HepG2 (cell line): ENCODE measurements around the gene NECAB2. TPM values are rescaled to one million over a fixed set of nuclear protein-coding genes. Genes with fewer than 3 reads are reported as not detected.

Experiments
- BORCS8-MEF2B ChIP-seq: sonication (generic); formaldehyde crosslinking; IDR thresholded peaks from 2 replicates; pipeline ENCODE4 v1.8.0; 2022; ENCODE audit warnings: mild to moderate bottlenecking, missing genetic modification reagents
- BRCA1 ChIP-seq: sonication (generic); formaldehyde crosslinking; IDR thresholded peaks from 2 replicates; pipeline ENCODE4 v1.4.0; 2020; ENCODE audit warnings: missing genetic modification reagents
- CHD2 ChIP-seq: IDR thresholded peaks from 2 replicates; pipeline ENCODE4 v1.6.1; 2011; ENCODE audit warnings: low read depth, low read length, improper control_type of control experiment
- DNMT1 ChIP-seq: sonication (generic); formaldehyde crosslinking; IDR thresholded peaks from 2 replicates; pipeline ENCODE4 v1.5.1; 2020; ENCODE audit warnings: mild to moderate bottlenecking, missing genetic modification reagents
- ETV6 ChIP-seq: sonication (generic); formaldehyde crosslinking; conservative IDR thresholded peaks from 2 replicates; pipeline ENCODE4 v1.4.0; 2020; ENCODE audit warnings: missing genetic modification reagents
- GTF3A ChIP-seq: sonication (generic); formaldehyde crosslinking; conservative IDR thresholded peaks from 2 replicates; pipeline ENCODE4 v1.4.0; 2020; ENCODE audit warnings: mild to moderate bottlenecking, missing genetic modification reagents
- NAIF1 ChIP-seq: sonication (generic); formaldehyde crosslinking; IDR thresholded peaks from 2 replicates; pipeline ENCODE4 v1.5.0; 2020; ENCODE audit warnings: mild to moderate bottlenecking, missing genetic modification reagents, borderline replicate concordance
- NCOA1 ChIP-seq: sonication (generic); formaldehyde crosslinking; IDR thresholded peaks from 2 replicates; pipeline ENCODE4 v1.9.0; 2021; ENCODE audit warnings: missing genetic modification reagents
- ONECUT2 ChIP-seq: sonication (generic); formaldehyde crosslinking; IDR thresholded peaks from 2 replicates; pipeline ENCODE4 v1.4.0; 2020; ENCODE audit warnings: missing genetic modification reagents
- SOX5 ChIP-seq: IDR thresholded peaks from 2 replicates; pipeline ENCODE4 v1.6.1; 2016; ENCODE audit warnings: borderline replicate concordance
- ZFP36 ChIP-seq: fragments of 150-350 bp; IDR thresholded peaks from 2 replicates; pipeline ENCODE4 v1.6.1; 2018; ENCODE audit warnings: borderline replicate concordance, low read length, low read depth; ENCODE audit not compliant: partially characterized antibody
- ZNF230 ChIP-seq: sonication (generic); formaldehyde crosslinking; IDR thresholded peaks from 2 replicates; pipeline ENCODE4 v1.4.0; 2020; ENCODE audit warnings: mild to moderate bottlenecking, missing genetic modification reagents
- polyA plus RNA-seq, 8 experiments: library from polyadenylated mRNA; depleted of rRNA in 3 of 8; stranded (reverse) in 7 of 8; unstranded in 1 of 8; fragments of >200 nt; fragmentation: Illumina TruSeq in 4 of 8; extraction: Trizol in 4 of 8; gene quantifications; 2 replicates each; pipeline versions ENCODE4 v1.2.1 to v1.2.3, GENCODE V29; 2011 to 2016; ENCODE audit warnings: low read depth in 4 of 8, missing spikeins in 1 of 8, mixed read lengths in 1 of 8; ENCODE audit not compliant: insufficient read depth in 1 of 8
- total RNA-seq, 5 experiments: library from RNA; depleted of rRNA; stranded (reverse); fragments of >200 nt; fragmentation: Illumina TruSeq; extraction: Trizol; gene quantifications; 2 replicates each; pipeline ENCODE4 v1.2.3, GENCODE V29; 2016; ENCODE audit warnings: low read depth in 1 of 5
- TF ChIP-seq, protein P1 (sequence below): sonication (generic); formaldehyde crosslinking; conservative IDR thresholded peaks from 2 replicates; pipeline ENCODE4 v1.4.0; 2020; ENCODE audit warnings: missing genetic modification reagents
- TF ChIP-seq, protein P2 (sequence below): sonication (generic); formaldehyde crosslinking; IDR thresholded peaks from 2 replicates; pipeline ENCODE4 v1.5.1; 2020; ENCODE audit warnings: mild to moderate bottlenecking, missing genetic modification reagents, moderate library complexity
- TF ChIP-seq, protein P3 (sequence below): sonication (generic); formaldehyde crosslinking; IDR thresholded peaks from 2 replicates; pipeline ENCODE4 v1.4.0; 2020; ENCODE audit warnings: mild to moderate bottlenecking, missing genetic modification reagents
- TF ChIP-seq, protein P4 (sequence below): sonication (generic); formaldehyde crosslinking; IDR thresholded peaks from 2 replicates; pipeline ENCODE4 v1.9.0; 2021; ENCODE audit warnings: missing genetic modification reagents, borderline replicate concordance
- TF ChIP-seq, protein P5 (sequence below): IDR thresholded peaks from 2 replicates; pipeline ENCODE4 v1.6.1; 2016; ENCODE audit warnings: low read depth, control low read depth
- TF ChIP-seq, protein P6 (sequence below): sonication (generic); formaldehyde crosslinking; IDR thresholded peaks from 2 replicates; pipeline ENCODE4 v1.4.0; 2020; ENCODE audit warnings: mild to moderate bottlenecking, low read depth, missing genetic modification reagents

The NECAB2 gene
- total and polyA plus RNA-seq, 2 of the 13 experiments (the other 11 are each of a cell fraction or from before 2014, with no cell fraction given): 0.21 to 0.49 TPM

DNA sequence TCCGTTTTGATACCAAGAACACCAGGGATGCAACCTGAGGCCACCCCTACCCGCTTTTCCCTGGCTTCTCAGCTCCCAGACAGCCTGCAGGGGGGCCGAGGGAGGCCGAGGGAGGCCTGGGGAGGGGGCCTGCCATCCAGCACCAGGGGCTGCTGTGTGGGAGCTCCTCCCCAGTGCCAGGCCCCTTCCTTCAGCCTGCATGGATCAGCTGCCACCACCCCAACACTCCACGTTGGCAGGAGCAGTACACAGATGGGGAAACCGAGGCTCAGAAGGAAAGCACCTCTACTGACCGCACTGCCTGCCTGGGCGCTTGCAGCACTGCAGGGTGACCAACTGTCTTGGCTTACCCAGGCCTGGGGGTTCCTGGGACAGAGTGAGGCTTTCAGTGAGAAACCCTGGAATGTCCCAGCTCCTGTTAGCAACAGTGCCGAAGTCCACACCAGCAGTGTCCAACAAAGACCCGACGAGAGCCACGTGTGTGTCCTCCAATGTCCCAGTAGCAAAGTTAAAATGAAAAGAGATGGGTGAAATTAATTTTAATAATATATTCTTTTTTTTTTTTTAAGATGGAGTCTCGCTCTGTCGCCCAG is 20.3 kb upstream of the NECAB2 start (continued):
- TF ChIP-seq, protein P1, sequence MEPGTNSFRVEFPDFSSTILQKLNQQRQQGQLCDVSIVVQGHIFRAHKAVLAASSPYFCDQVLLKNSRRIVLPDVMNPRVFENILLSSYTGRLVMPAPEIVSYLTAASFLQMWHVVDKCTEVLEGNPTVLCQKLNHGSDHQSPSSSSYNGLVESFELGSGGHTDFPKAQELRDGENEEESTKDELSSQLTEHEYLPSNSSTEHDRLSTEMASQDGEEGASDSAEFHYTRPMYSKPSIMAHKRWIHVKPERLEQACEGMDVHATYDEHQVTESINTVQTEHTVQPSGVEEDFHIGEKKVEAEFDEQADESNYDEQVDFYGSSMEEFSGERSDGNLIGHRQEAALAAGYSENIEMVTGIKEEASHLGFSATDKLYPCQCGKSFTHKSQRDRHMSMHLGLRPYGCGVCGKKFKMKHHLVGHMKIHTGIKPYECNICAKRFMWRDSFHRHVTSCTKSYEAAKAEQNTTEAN (CRISPR knock-in tag): peak; percentile 36; the same call in 1 of the 2 replicates
- no peak for TF ChIP-seq CHD2
- TF ChIP-seq ETV6 (CRISPR knock-in tag): no peak
- TF ChIP-seq BORCS8-MEF2B (CRISPR knock-in tag): no peak
- TF ChIP-seq, protein P2, sequence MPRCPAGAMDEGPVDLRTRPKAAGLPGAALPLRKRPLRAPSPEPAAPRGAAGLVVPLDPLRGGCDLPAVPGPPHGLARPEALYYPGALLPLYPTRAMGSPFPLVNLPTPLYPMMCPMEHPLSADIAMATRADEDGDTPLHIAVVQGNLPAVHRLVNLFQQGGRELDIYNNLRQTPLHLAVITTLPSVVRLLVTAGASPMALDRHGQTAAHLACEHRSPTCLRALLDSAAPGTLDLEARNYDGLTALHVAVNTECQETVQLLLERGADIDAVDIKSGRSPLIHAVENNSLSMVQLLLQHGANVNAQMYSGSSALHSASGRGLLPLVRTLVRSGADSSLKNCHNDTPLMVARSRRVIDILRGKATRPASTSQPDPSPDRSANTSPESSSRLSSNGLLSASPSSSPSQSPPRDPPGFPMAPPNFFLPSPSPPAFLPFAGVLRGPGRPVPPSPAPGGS (CRISPR knock-in tag): no peak
- no peak for TF ChIP-seq ZNF230 (CRISPR knock-in tag)
- no peak for TF ChIP-seq BRCA1 (CRISPR knock-in tag)
- no peak for TF ChIP-seq ONECUT2 (CRISPR knock-in tag)
- no peak for TF ChIP-seq DNMT1 (CRISPR knock-in tag)
- TF ChIP-seq, protein P3, sequence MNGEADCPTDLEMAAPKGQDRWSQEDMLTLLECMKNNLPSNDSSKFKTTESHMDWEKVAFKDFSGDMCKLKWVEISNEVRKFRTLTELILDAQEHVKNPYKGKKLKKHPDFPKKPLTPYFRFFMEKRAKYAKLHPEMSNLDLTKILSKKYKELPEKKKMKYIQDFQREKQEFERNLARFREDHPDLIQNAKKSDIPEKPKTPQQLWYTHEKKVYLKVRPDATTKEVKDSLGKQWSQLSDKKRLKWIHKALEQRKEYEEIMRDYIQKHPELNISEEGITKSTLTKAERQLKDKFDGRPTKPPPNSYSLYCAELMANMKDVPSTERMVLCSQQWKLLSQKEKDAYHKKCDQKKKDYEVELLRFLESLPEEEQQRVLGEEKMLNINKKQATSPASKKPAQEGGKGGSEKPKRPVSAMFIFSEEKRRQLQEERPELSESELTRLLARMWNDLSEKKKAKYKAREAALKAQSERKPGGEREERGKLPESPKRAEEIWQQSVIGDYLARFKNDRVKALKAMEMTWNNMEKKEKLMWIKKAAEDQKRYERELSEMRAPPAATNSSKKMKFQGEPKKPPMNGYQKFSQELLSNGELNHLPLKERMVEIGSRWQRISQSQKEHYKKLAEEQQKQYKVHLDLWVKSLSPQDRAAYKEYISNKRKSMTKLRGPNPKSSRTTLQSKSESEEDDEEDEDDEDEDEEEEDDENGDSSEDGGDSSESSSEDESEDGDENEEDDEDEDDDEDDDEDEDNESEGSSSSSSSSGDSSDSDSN (CRISPR knock-in tag): 0 out of 2 replicates have a peak, but pooled peaks have one; percentile 8
- TF ChIP-seq NCOA1 (CRISPR knock-in tag): no peak
- TF ChIP-seq, protein P4, sequence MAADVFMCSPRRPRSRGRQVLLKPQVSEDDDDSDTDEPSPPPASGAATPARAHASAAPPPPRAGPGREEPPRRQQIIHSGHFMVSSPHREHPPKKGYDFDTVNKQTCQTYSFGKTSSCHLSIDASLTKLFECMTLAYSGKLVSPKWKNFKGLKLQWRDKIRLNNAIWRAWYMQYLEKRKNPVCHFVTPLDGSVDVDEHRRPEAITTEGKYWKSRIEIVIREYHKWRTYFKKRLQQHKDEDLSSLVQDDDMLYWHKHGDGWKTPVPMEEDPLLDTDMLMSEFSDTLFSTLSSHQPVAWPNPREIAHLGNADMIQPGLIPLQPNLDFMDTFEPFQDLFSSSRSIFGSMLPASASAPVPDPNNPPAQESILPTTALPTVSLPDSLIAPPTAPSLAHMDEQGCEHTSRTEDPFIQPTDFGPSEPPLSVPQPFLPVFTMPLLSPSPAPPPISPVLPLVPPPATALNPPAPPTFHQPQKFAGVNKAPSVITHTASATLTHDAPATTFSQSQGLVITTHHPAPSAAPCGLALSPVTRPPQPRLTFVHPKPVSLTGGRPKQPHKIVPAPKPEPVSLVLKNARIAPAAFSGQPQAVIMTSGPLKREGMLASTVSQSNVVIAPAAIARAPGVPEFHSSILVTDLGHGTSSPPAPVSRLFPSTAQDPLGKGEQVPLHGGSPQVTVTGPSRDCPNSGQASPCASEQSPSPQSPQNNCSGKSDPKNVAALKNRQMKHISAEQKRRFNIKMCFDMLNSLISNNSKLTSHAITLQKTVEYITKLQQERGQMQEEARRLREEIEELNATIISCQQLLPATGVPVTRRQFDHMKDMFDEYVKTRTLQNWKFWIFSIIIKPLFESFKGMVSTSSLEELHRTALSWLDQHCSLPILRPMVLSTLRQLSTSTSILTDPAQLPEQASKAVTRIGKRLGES: no peak
- TF ChIP-seq ZFP36: no peak
- TF ChIP-seq NAIF1: no peak
- TF ChIP-seq SOX5 (CRISPR knock-in tag): peak; percentile 38; the same call in 1 of the 2 replicates
- TF ChIP-seq, protein P5, sequence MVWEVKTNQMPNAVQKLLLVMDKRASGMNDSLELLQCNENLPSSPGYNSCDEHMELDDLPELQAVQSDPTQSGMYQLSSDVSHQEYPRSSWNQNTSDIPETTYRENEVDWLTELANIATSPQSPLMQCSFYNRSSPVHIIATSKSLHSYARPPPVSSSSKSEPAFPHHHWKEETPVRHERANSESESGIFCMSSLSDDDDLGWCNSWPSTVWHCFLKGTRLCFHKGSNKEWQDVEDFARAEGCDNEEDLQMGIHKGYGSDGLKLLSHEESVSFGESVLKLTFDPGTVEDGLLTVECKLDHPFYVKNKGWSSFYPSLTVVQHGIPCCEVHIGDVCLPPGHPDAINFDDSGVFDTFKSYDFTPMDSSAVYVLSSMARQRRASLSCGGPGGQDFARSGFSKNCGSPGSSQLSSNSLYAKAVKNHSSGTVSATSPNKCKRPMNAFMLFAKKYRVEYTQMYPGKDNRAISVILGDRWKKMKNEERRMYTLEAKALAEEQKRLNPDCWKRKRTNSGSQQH (CRISPR knock-in tag): no peak
- TF ChIP-seq, protein P6, sequence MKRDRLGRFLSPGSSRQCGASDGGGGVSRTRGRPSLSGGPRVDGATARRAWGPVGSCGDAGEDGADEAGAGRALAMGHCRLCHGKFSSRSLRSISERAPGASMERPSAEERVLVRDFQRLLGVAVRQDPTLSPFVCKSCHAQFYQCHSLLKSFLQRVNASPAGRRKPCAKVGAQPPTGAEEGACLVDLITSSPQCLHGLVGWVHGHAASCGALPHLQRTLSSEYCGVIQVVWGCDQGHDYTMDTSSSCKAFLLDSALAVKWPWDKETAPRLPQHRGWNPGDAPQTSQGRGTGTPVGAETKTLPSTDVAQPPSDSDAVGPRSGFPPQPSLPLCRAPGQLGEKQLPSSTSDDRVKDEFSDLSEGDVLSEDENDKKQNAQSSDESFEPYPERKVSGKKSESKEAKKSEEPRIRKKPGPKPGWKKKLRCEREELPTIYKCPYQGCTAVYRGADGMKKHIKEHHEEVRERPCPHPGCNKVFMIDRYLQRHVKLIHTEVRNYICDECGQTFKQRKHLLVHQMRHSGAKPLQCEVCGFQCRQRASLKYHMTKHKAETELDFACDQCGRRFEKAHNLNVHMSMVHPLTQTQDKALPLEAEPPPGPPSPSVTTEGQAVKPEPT (CRISPR knock-in tag): no peak
- no peak for TF ChIP-seq GTF3A (CRISPR knock-in tag)
